Muscle layer of duodenum (tissue), 2 donors: ENCODE data around the gene FCHSD2.
"Not testable (repeated sequence)": the region's sequence is repeated elsewhere in the genome, so short reads cannot be mapped to it uniquely, and the experiment has no call there.

ENCODE experiments used
- H3K27ac ChIP-seq: one replicate; pipeline ENCODE4 v1.7.0; 2013; ENCODE audit warnings: mild to moderate bottlenecking, low read length
- H3K27me3 ChIP-seq: one replicate; pipeline ENCODE4 v1.7.0; 2013; ENCODE audit warnings: low read depth, mild to moderate bottlenecking, control low read depth, low read length
- H3K36me3 ChIP-seq, 2 donors: one replicate each; pipeline ENCODE4 v1.7.0; 2013; ENCODE audit warnings: low read length in 2 of 2, control low read depth in 1 of 2, mild to moderate bottlenecking in 1 of 2; ENCODE audit not compliant: insufficient read depth in 2 of 2, control insufficient read depth in 1 of 2
- H3K4me1 ChIP-seq, 2 donors: one replicate each; pipeline ENCODE4 v1.7.0; 2013; ENCODE audit warnings: low read length in 2 of 2, mild to moderate bottlenecking in 2 of 2, control low read depth in 1 of 2, moderate library complexity in 1 of 2; ENCODE audit not compliant: insufficient read depth in 2 of 2, control insufficient read depth in 1 of 2
- H3K4me3 ChIP-seq, 2 donors: one replicate each; pipeline ENCODE4 v1.7.0; 2013; ENCODE audit warnings: low read length in 2 of 2, low read depth in 1 of 2, mild to moderate bottlenecking in 1 of 2
- H3K9me3 ChIP-seq, 2 donors: one replicate each; pipeline ENCODE4 v1.7.0; 2013; ENCODE audit warnings: low read length in 2 of 2, control low read depth in 1 of 2, mild to moderate bottlenecking in 1 of 2; ENCODE audit not compliant: control insufficient read depth in 1 of 2
- donor health status: healthy.

The FCHSD2 gene

DNA sequence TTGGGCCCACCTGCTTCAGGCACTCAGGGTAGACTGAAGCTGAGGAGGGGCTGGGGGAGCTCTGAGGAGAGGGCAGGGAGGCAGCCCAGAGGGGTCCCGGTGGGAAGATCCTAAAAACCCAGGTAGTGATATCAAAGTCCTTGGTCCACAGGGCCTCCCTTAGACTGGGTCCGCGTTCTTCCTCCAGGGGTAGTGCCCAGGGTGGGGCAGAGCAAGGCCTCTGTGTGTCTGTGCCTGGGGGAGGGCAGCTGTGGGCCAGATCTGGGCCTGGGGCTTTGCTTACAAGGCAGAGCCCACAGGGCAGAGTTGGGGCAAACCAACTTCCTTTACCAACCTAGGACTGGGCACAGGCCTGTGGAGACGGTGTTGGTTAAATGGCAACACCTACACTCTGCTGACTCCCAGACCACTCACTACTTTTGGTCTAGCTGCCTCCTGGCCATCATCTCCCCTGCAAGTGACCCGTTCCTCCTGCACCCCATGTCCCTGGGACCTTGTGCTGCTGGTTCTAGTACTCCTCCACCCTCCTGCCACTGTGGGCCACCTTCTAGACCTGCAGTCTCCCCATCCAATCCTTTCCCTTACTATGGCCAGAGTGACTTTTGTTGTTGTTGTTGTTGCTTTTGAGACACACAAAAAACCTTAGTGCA lies 312.1 kb downstream of the FCHSD2 start:
- Histone ChIP-seq H3K4me1 (peaks cover 5 to 13% of the 10 kb centered on the region in 2 donors), H3K27me3 (no peaks in the 10 kb centered on the region), H3K36me3 (peaks cover 8 to 18% of the 10 kb centered on the region in 2 donors), H3K9me3 (no peaks in the 10 kb centered on the region), H3K4me3 (no peak overlapping the region), H3K27ac (no peak overlapping the region)

- no peak overlapping the region for H3K27ac ChIP-seq
- H3K4me1 ChIP-seq: peaks cover 2 to 13% of the 10 kb centered on the region in 2 donors
- H3K9me3 ChIP-seq: no peaks in the 10 kb centered on the region
- H3K4me3 ChIP-seq: no peak overlapping the region
- H3K27me3 ChIP-seq: no peaks in the 10 kb centered on the region
- H3K36me3 ChIP-seq: peaks cover 8 to 18% of the 10 kb centered on the region in 2 donors
Observed at GRCh38 chr11:72829178-72829577, 312.9 kb downstream of the FCHSD2 start.

DNA sequence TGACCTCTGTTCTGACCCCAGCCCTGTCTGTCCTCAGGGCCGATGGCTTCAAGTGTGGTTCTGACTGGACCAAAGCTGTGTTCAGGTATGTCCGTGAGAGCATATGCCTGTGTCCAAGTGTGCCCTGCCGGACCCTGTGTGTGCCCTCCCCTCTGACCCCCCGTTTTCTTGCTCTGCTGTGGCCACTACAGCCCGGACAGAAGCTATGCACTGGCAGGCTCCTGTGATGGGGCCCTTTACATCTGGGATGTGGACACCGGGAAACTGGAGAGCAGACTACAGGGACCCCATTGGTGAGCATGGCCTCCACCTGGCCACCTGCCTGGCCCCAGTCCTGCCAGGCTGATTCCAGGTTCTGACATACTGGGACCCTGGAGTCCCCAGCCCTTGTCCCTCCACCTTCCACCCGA lies 313.4 kb downstream of the FCHSD2 start:
- Histone ChIP-seq H3K9me3 (no peaks in the 10 kb centered on the region), H3K36me3 (peaks cover 8 to 18% of the 10 kb centered on the region in 2 donors), H3K27me3 (no peaks in the 10 kb centered on the region), H3K4me3 (no peak overlapping the region), H3K4me1 (peaks cover 0 to 13% of the 10 kb centered on the region in 2 donors), H3K27ac (no peak overlapping the region)

DNA sequence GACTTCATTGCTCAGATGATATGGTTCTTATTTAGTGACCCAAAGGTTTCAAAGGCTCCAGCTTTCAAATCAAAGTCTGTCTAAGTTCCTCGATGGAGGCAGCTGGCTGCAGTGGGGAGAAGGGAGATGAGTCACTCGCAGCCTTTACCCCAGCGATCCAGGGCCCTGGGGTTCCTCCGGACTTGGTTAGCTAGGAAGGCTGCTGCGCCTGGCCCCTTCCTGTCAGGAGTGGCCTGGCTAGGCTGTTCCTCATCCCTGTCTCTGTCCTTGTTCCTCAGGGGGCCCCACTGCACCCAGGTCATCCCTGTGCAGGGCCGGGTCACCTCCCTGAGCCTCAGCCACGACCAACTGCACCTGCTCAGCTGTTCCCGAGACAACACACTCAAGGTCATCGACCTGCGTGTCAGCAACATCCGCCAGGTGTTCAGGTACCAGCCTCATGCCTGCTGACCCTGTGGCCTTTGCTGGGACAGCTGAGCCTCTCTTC lies 314.0 kb downstream of the FCHSD2 start:
- peaks cover 0 to 13% of the 10 kb centered on the region in 2 donors for H3K4me1 ChIP-seq
- H3K9me3 ChIP-seq: no peaks in the 10 kb centered on the region
- H3K27ac ChIP-seq: no peak overlapping the region
- H3K36me3 ChIP-seq: peaks cover 7 to 18% of the 10 kb centered on the region in 2 donors
- H3K4me3 ChIP-seq: no peak overlapping the region
- H3K27me3 ChIP-seq: no peaks in the 10 kb centered on the region

DNA sequence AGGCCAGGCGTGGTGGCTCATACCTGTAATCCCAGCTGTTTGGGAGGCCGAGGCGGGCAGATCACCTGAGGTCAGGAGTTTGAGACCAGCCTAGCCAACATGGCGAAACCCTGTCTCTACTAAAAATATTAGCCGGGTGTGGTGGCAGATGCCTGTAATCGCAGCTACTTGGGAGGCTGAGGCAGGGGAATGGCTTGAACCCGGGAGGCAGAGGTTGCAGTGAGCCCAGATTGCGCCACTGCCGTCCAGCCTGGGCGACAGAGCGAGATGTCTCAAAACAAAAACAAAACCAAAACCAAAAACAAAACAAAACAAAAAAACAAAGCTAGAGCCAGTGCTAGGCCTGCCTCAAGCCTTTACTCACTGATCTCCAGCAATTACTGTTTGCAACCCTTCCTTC lies 314.5 kb downstream of the FCHSD2 start:
- H3K4me3 ChIP-seq, H3K27me3 ChIP-seq, H3K9me3 ChIP-seq, H3K27ac ChIP-seq: not testable (repeated sequence)
- Histone ChIP-seq H3K36me3 (peaks cover 4 to 18% of the 10 kb centered on the region in 2 donors), H3K4me1 (peaks cover 0 to 13% of the 10 kb centered on the region in 2 donors)

GRCh38 chr11:72826942-72827480 lies 315.1 kb downstream of the FCHSD2 start:
- H3K4me3 ChIP-seq: no peak overlapping the region

DNA sequence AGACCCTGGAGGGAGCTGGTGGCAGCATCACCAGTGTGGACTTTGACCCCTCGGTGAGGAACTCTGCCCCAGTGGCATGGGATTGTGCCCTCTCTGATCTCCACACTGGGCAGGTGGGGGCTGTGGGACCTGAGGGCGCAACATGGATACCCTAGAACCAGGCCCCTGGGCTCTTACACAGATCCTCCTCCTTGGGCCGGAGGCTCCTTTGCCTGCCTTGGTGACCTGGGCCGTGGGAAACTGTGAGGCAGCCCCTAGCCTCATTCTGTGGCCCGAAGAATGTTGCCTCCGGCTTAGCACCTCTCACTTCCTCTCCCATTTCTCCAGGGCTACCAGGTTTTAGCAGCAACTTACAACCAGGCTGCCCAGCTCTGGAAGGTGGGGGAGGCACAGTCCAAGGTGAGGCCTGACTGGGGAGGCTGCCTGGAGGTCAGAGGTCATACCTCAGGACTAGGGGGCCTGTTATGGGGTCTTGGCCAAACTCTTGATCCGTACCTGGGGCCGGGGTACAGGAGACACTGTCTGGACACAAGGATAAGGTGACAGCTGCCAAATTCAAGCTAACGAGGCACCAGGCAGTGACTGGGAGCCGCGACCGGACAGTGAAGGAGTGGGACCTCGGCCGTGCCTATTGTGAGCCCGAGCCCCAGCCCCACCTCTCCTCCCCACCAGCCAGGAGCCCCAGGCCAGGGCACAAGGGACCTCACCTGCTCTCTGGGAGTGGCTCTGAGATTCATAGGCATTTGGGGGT lies 315.8 kb downstream of the FCHSD2 start:
- peaks cover 4 to 18% of the 10 kb centered on the region in 2 donors for H3K36me3 ChIP-seq
- H3K27me3 ChIP-seq: no peaks in the 10 kb centered on the region
- H3K27ac ChIP-seq: no peak overlapping the region
- H3K4me1 ChIP-seq: peaks cover 0 to 8% of the 10 kb centered on the region in 2 donors
- H3K4me3 ChIP-seq: no peak overlapping the region
- no peaks in the 10 kb centered on the region for H3K9me3 ChIP-seq

More at GRCh38 chr11:72826942-72827480, 315.1 kb downstream of the FCHSD2 start:
- Histone ChIP-seq H3K4me1 (peaks cover 0 to 9% of the 10 kb centered on the region in 2 donors), H3K27me3 (no peaks in the 10 kb centered on the region), H3K36me3 (peaks cover 4 to 18% of the 10 kb centered on the region in 2 donors), H3K9me3 (no peaks in the 10 kb centered on the region), H3K27ac (no peak overlapping the region)

- Histone ChIP-seq H3K4me3 (no peak overlapping the region), H3K36me3 (peaks cover 4 to 18% of the 10 kb centered on the region in 2 donors), H3K27ac (no peak overlapping the region), H3K9me3 (no peaks in the 10 kb centered on the region), H3K27me3 (no peaks in the 10 kb centered on the region), H3K4me1 (peaks cover 0 to 11% of the 10 kb centered on the region in 2 donors)
Observed at GRCh38 chr11:72825661-72826060, 316.5 kb downstream of the FCHSD2 start.

DNA sequence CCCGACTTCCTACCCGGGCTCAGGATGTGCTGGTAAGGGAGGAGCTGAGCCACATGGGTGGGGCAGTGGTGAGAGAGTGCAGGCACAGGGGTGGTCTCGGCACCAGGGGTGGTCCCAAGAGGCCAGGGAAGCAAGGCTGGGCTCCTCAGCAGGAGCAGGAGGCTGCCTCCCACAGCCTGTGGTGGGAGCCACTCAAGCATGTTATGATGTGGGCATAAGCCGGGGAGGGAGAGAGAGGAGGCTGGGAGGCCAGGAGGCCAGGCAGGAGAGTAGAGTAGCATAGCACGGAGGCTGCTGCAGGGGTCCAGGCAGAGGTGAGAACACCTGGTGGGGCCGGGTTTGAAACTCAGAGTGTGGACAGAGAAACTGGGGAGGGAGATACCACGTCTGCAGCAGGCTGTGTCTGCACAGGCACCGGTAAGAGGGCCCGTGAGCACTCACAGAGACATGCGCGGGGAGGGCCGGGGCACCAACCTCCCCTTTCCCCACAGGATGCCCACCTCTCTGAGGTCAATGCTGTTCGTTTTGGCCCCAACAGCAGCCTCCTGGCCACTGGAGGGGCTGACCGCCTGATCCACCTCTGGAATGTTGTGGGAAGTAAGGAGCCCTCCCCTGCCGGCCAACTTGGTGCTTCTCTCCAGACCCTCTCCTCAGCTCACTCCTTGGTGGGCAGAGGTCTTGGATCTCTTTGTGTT lies 317.2 kb downstream of the FCHSD2 start:
- Histone ChIP-seq H3K27ac (no peak overlapping the region), H3K9me3 (no peaks in the 10 kb centered on the region), H3K4me3 (no peak overlapping the region), H3K27me3 (no peaks in the 10 kb centered on the region), H3K36me3 (peaks cover 4 to 18% of the 10 kb centered on the region in 2 donors), H3K4me1 (peaks cover 0 to 11% of the 10 kb centered on the region in 2 donors)

DNA sequence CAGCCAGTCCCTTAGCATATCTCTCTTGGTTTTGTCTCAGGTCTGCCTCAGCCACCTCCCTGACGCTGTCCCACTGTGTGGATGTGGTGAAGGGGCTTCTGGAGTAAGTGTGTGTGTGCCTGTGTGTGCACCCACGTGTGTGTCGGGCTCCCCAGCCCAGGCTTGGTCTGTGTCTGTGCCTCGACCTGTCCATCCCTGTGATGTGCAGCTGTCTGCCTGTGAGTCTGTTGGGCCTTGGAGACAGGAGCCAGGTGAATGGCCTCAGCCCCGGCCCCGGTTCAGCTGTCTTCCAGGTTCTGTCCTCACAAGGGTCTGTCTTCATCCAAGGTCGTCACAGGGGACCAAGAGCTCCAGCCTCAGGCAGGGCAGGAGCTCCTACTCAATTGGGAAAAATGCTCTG lies 318.1 kb downstream of the FCHSD2 start:
- Histone ChIP-seq H3K4me1 (peaks cover 0 to 11% of the 10 kb centered on the region in 2 donors), H3K36me3 (peaks cover 6 to 17% of the 10 kb centered on the region in 2 donors), H3K4me3 (no peak overlapping the region), H3K27ac (no peak overlapping the region), H3K9me3 (no peaks in the 10 kb centered on the region), H3K27me3 (no peaks in the 10 kb centered on the region)
